ENCODE results near the gene PLA2G4E. TPM values are rescaled to one million over a fixed set of nuclear protein-coding genes. Genes with fewer than 3 reads are reported as not detected.

The PLA2G4E gene
- total RNA-seq, 1 donor from 2014 or later, result not detected

- peaks cover 2% of the 10 kb centered on the region for H3K27me3 Mint-ChIP-seq (ENCODE audit: insufficient read depth)
- no peaks in the 10 kb centered on the region for H3K36me3 Mint-ChIP-seq (ENCODE audit: low read depth)
- no peak for DNase-seq (ENCODE audit: low spot score)
- no peaks in the 10 kb centered on the region for H3K9me3 Mint-ChIP-seq
- H3K4me1 Mint-ChIP-seq (ENCODE audit: low read depth), result peaks cover 43% of the 10 kb centered on the region
- intact Hi-C loops (cut with micrococcal nuclease), result no loop called here
- no peak overlapping the region for H3K4me3 Mint-ChIP-seq
- no peak overlapping the region for H3K27ac Mint-ChIP-seq
Observed at GRCh38 chr15:41982133-41982930, 38.5 kb downstream of the PLA2G4E start.

- peaks cover 4% of the 10 kb centered on the region for H3K27me3 Mint-ChIP-seq (ENCODE audit: insufficient read depth)
- intact Hi-C loops (cut with micrococcal nuclease), result no loop called here
- DNase-seq (ENCODE audit: low spot score), result no peak
Observed at GRCh38 chr15:41981371-41982132, 39.3 kb downstream of the PLA2G4E start.

GRCh38 chr15:41980654-41981323 is 40.1 kb downstream of the PLA2G4E start:
- intact Hi-C loops (cut with micrococcal nuclease), result no loop called here
- Mint-ChIP-seq H3K4me1 (ENCODE audit: low read depth) (peaks cover 47% of the 10 kb centered on the region), H3K27ac (peak overlapping the region; percentile 91), H3K9me3 (no peaks in the 10 kb centered on the region), H3K4me3 (peak overlapping the region; percentile 46), H3K36me3 (ENCODE audit: low read depth) (no peaks in the 10 kb centered on the region), H3K27me3 (ENCODE audit: insufficient read depth) (peaks cover 4% of the 10 kb centered on the region)
- DNase-seq (ENCODE audit: low spot score), result no peak

More at GRCh38 chr15:41981371-41982132, 39.3 kb downstream of the PLA2G4E start:
- H3K4me1 Mint-ChIP-seq (ENCODE audit: low read depth), result peaks cover 47% of the 10 kb centered on the region
- no peak overlapping the region for H3K4me3 Mint-ChIP-seq
- no peaks in the 10 kb centered on the region for H3K36me3 Mint-ChIP-seq (ENCODE audit: low read depth)
- H3K27ac Mint-ChIP-seq, result peak overlapping the region; percentile 91
- H3K9me3 Mint-ChIP-seq, result no peaks in the 10 kb centered on the region

GRCh38 chr15:41979493-41980266 is 41.2 kb downstream of the PLA2G4E start:
- Mint-ChIP-seq H3K4me1 (ENCODE audit: low read depth) (peaks cover 49% of the 10 kb centered on the region), H3K27ac (no peak overlapping the region), H3K27me3 (ENCODE audit: insufficient read depth) (peaks cover 7% of the 10 kb centered on the region), H3K4me3 (peak overlapping the region; percentile 28), H3K9me3 (no peaks in the 10 kb centered on the region), H3K36me3 (ENCODE audit: low read depth) (no peaks in the 10 kb centered on the region)
- intact Hi-C loops (cut with micrococcal nuclease), result loop anchor here (10.0 kb wide), 1 partner anchor 485 kb away; the partner anchor contains the start of gene ITPKA
- DNase-seq (ENCODE audit: low spot score), result no peak

- H3K4me3 Mint-ChIP-seq, result no peak overlapping the region
- peaks cover 7% of the 10 kb centered on the region for H3K27me3 Mint-ChIP-seq (ENCODE audit: insufficient read depth)
- no peaks in the 10 kb centered on the region for H3K36me3 Mint-ChIP-seq (ENCODE audit: low read depth)
- intact Hi-C loops (cut with micrococcal nuclease), result loop anchor here (10.0 kb wide), 1 partner anchor 484 kb away; the partner anchor contains the start of gene ITPKA
- DNase-seq (ENCODE audit: low spot score), result no peak
- H3K27ac Mint-ChIP-seq, result no peak overlapping the region
- H3K4me1 Mint-ChIP-seq (ENCODE audit: low read depth), result peaks cover 60% of the 10 kb centered on the region
- H3K9me3 Mint-ChIP-seq, result no peaks in the 10 kb centered on the region
Observed at GRCh38 chr15:41978534-41978933, 42.3 kb downstream of the PLA2G4E start.

- no peak overlapping the region for H3K27ac Mint-ChIP-seq
- DNase-seq (ENCODE audit: low spot score), result no peak
- H3K4me1 Mint-ChIP-seq (ENCODE audit: low read depth), result peaks cover 63% of the 10 kb centered on the region
- no peak overlapping the region for H3K4me3 Mint-ChIP-seq
- H3K36me3 Mint-ChIP-seq (ENCODE audit: low read depth), result no peaks in the 10 kb centered on the region
- peaks cover 7% of the 10 kb centered on the region for H3K27me3 Mint-ChIP-seq (ENCODE audit: insufficient read depth)
- no peaks in the 10 kb centered on the region for H3K9me3 Mint-ChIP-seq
- intact Hi-C loops (cut with micrococcal nuclease), result loop anchor here (10.0 kb wide), 1 partner anchor 483 kb away; the partner anchor contains the start of gene ITPKA
Observed at GRCh38 chr15:41977757-41978383, 43.0 kb downstream of the PLA2G4E start.

- H3K4me1 Mint-ChIP-seq (ENCODE audit: low read depth), result peaks cover 53% of the 10 kb centered on the region
- peaks cover 7% of the 10 kb centered on the region for H3K27me3 Mint-ChIP-seq (ENCODE audit: insufficient read depth)
- peaks cover 3% of the 10 kb centered on the region for H3K36me3 Mint-ChIP-seq (ENCODE audit: low read depth)
- intact Hi-C loops (cut with micrococcal nuclease), result loop anchor here (10.0 kb wide), 1 partner anchor 481 kb away; the partner anchor contains the start of gene ITPKA
- no peaks in the 10 kb centered on the region for H3K9me3 Mint-ChIP-seq
- no peak for DNase-seq (ENCODE audit: low spot score)
- no peak overlapping the region for H3K4me3 Mint-ChIP-seq
- no peak overlapping the region for H3K27ac Mint-ChIP-seq
Observed at GRCh38 chr15:41975669-41976068, 45.2 kb downstream of the PLA2G4E start.

- intact Hi-C loops (cut with micrococcal nuclease), result loop anchor here (5.0 to 10.0 kb wide), 3 partner anchors 218 to 948 kb away; partner anchors contain the start of genes ITPKA and TTBK2
Observed at GRCh38 chr15:41974041-41974440, 46.8 kb downstream of the PLA2G4E start.

GRCh38 chr15:41972253-41973242 is 48.3 kb downstream of the PLA2G4E start, which contains the start of gene EHD4:
Gene EHD4 (minus strand): TSS chr15:41972557. CDS start chr15:41972494, 63 bp downstream.
- Mint-ChIP-seq H3K36me3 (ENCODE audit: low read depth) (peaks cover 13% of the 10 kb centered on the region), H3K27me3 (ENCODE audit: insufficient read depth) (peaks cover 7% of the 10 kb centered on the region), H3K4me3 (peak within 1 kb of the TSS; percentile 91), H3K4me1 (ENCODE audit: low read depth) (peaks cover 60% of the 10 kb centered on the region), H3K27ac (peak within 1 kb of the TSS; percentile 91), H3K9me3 (no peaks in the 10 kb centered on the region)
- intact Hi-C loops (cut with micrococcal nuclease), result loop anchor here (2.0 to 10.0 kb wide), 5 partner anchors 220 to 950 kb away; partner anchors contain the start of genes GANC, ITPKA, MGA and TMEM87A
- peak; percentile 95 for DNase-seq (ENCODE audit: low spot score)

More at GRCh38 chr15:41974041-41974440, 46.8 kb downstream of the PLA2G4E start:
- no peak for DNase-seq (ENCODE audit: low spot score)
- peaks cover 8% of the 10 kb centered on the region for H3K36me3 Mint-ChIP-seq (ENCODE audit: low read depth)
- peaks cover 7% of the 10 kb centered on the region for H3K27me3 Mint-ChIP-seq (ENCODE audit: insufficient read depth)
- peaks cover 56% of the 10 kb centered on the region for H3K4me1 Mint-ChIP-seq (ENCODE audit: low read depth)
- peak overlapping the region; percentile 48 for H3K27ac Mint-ChIP-seq
- no peaks in the 10 kb centered on the region for H3K9me3 Mint-ChIP-seq
- H3K4me3 Mint-ChIP-seq, result peak overlapping the region; percentile 56

GRCh38 chr15:41971895-41972252 is 49.0 kb downstream of the PLA2G4E start:
- intact Hi-C loops (cut with micrococcal nuclease), result loop anchor here (1.0 to 10.0 kb wide), 9 partner anchors 36 to 950 kb away; partner anchors contain the start of genes GANC, ITPKA, JMJD7 and MAPKBP1
- peaks cover 16% of the 10 kb centered on the region for H3K36me3 Mint-ChIP-seq (ENCODE audit: low read depth)

More at GRCh38 chr15:41971895-41972252, 49.0 kb downstream of the PLA2G4E start:
- Mint-ChIP-seq H3K27me3 (ENCODE audit: insufficient read depth) (peaks cover 4% of the 10 kb centered on the region), H3K4me1 (ENCODE audit: low read depth) (peaks cover 59% of the 10 kb centered on the region), H3K27ac (peak overlapping the region; percentile 91), H3K9me3 (no peaks in the 10 kb centered on the region), H3K4me3 (peak overlapping the region; percentile 91)
- DNase-seq (ENCODE audit: low spot score), result no peak

Data from activated T-helper 1 cell treated with anti-CD3 and anti-CD28 coated beads, Interleukin-12 subunit alpha, Interleukin-12 subunit beta, Interleukin-2, Interleukin-4 antibody, amounts not matched to agents 30 ng/mL and 10 ng/mL and 1 ng/mL, durations not matched to agents 14 hours and 24 hours and 36 hours (primary cell).